Retinal pigment epithelial cell (primary cell): ENCODE measurements around the gene GSTT2B.
A peak's percentile ranks its signal among the peaks of the same experiment; 100 is the strongest.
"Not testable (repeated sequence)": the region's sequence is repeated elsewhere in the genome, so short reads cannot be mapped to it uniquely, and the experiment has no call there.

Experiments
- DNase-seq: peaks from one replicate; pipeline ENCODE4 v3.0.0-alpha.2; 2010; ENCODE audit warnings: low read depth
- H3K4me3 ChIP-seq: 2 replicates; pipeline ENCODE4 v1.5.1; 2011; ENCODE audit warnings: mild to moderate bottlenecking, low read length, control low read depth, moderate library complexity
- TF ChIP-seq, protein P1 (sequence below): conservative IDR thresholded peaks from 2 replicates; pipeline ENCODE4 v1.5.1; 2011; ENCODE audit warnings: low read depth, low read length, control low read depth, inconsistent platforms

Gene GSTT2B, protein sequence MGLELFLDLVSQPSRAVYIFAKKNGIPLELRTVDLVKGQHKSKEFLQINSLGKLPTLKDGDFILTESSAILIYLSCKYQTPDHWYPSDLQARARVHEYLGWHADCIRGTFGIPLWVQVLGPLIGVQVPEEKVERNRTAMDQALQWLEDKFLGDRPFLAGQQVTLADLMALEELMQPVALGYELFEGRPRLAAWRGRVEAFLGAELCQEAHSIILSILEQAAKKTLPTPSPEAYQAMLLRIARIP

DNA sequence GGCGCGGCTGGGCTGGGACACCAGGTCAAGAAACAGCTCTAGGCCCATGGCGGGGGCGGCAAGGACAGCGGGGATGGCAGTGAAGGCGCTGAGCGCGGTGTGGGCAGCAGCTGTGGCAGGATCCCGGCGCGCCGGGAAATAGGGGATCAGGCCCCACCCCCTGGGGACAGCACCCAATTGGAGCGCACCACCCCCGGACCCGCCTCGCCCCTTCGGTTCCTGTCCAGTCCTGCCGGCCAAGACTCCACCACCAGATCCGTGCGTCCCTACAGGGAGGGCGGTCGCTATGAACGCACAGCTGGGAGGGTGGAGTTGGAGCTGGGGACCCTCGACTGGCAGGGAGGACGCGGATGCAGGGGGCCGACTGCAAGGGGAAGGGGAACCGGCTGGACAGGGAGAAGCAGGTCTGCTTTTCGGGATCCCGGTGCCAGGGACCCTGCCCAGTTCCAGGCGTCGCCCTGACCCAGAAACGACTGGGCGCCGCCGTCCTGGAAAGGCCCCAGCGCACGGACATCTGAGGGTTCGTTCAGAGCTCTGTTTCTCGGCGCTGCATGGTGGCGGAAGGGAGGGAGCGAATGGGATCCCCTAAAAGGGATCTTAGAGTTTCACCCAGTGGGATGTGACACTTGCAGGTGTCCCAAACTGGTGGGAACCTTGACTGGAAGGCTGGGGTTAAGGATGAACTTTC, at the start of gene GSTT2B:
Gene GSTT2B (minus strand): TSS at position 112 of the 688 bp plus-strand sequence. CDS start 64 bp downstream, at position 48.
- DNase-seq, result not testable (repeated sequence)
- H3K4me3 ChIP-seq, result peak within 1 kb of the TSS; percentile 22

DNA sequence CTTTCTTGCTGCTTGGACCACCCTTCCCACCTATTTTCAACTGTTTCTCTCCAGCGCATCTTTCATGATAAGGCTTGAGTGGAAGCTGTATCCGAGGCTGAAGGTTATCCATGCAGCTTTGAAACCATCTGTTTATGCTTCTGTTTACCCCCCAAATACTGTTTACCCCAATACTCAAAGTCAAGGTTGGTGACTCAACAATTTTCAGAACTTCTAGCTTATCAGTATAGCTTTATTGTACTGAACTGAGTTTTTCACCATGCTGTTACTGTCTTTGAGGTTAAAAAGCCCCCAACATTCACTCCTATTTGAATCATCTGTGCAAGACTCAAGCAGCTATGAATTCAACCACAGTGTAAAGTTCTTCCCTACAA, 49.0 kb upstream of the GSTT2B start:
- H3K4me3 ChIP-seq, result no peak overlapping the region
- no peak for DNase-seq
- TF ChIP-seq, protein P1, sequence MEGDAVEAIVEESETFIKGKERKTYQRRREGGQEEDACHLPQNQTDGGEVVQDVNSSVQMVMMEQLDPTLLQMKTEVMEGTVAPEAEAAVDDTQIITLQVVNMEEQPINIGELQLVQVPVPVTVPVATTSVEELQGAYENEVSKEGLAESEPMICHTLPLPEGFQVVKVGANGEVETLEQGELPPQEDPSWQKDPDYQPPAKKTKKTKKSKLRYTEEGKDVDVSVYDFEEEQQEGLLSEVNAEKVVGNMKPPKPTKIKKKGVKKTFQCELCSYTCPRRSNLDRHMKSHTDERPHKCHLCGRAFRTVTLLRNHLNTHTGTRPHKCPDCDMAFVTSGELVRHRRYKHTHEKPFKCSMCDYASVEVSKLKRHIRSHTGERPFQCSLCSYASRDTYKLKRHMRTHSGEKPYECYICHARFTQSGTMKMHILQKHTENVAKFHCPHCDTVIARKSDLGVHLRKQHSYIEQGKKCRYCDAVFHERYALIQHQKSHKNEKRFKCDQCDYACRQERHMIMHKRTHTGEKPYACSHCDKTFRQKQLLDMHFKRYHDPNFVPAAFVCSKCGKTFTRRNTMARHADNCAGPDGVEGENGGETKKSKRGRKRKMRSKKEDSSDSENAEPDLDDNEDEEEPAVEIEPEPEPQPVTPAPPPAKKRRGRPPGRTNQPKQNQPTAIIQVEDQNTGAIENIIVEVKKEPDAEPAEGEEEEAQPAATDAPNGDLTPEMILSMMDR, result no peak

DNA sequence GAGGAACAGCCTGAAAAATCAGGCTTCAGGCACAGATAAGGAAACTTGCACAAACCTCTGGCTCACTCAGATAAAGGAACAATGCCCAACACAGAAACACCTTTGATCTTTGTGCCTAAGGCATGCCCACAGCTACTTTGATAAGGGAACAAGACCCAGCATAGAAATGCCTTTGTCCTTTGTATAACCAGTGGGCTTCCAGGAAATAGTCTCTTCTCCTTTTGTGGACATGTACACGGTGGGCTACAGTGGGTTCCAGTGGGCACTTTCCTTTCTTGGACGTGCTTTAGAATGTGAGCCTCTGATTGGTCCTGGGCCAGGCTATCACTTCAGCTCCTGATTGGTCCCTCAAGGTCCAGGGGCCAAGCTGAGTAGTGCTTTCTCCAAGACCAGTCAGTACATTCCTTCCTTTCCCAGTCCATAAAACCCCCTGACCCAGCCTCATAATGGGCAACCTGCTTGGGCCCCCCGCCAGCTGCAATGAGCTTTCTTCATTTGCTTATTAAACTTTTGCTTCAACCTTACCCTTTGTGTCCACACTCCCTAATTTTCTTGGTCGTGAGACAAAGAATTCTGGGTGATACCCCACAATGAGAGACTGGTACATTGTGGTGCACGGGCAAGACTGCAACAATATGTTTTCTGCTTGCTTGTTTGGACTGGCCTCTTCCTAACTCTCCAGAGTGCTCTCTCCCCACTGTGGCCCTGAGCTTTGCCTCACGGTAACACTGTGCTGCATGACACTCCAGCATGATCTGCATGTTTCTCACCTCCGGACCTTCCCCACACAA, 48.4 kb upstream of the GSTT2B start:
- no peak overlapping the region for H3K4me3 ChIP-seq
- TF ChIP-seq, protein P1, result no peak
- DNase-seq, result no peak

DNA sequence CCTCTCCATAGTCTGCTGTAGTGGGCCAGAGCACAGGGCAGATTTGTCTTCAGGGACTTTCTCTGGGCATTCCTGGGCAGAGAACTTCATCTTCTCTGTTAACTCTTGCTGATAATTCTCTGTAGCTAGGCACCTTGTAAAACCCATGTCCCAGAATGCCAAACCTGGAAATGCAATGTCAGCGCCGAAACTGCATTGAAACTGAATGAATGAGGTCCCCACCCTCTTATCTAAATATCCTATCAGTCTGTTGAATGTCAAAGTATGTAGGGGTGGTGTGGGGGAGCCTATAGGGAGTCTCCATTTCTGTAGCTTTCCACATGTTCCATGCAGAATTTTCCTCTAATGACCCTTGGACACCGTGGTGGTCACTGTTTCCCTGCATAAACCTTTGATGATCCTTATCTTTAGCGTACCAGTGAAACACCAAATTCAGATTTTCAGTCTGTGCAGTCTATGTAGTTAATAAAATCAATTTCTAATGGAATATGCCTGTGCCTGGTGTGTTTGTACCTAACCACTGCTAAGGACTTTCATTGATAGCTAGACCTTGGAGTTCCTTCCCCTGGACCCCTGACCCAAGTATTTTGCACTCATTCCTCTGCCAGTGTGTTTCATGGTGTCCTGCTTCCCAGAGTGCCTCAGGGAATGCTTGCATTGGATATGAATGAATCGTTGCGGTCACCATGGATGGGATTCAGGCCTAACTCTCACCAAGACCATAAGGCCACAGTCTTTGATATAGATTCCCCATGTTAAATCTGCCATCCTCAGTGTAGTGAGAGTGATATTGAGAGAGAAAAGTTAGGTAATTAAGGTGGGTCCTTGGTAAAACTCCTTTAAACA, 47.6 kb upstream of the GSTT2B start:
- TF ChIP-seq, protein P1, result no peak
- no peak for DNase-seq
- H3K4me3 ChIP-seq, result no peak overlapping the region

DNA sequence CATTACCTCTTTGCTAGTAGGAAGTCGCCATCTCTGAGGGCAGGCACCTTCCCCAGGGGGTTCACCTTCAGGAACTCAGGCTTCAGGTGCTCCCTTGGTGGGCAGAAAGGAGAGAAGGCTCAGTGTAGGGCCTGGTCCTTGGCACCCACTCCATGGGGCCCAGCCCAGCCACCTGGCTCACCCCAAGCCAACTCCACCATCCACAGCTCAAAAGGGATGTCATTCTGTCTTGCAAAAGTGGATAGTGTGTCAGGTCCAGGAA, 47.0 kb upstream of the GSTT2B start:
- no peak for DNase-seq
- TF ChIP-seq, protein P1, result no peak
- no peak overlapping the region for H3K4me3 ChIP-seq

DNA sequence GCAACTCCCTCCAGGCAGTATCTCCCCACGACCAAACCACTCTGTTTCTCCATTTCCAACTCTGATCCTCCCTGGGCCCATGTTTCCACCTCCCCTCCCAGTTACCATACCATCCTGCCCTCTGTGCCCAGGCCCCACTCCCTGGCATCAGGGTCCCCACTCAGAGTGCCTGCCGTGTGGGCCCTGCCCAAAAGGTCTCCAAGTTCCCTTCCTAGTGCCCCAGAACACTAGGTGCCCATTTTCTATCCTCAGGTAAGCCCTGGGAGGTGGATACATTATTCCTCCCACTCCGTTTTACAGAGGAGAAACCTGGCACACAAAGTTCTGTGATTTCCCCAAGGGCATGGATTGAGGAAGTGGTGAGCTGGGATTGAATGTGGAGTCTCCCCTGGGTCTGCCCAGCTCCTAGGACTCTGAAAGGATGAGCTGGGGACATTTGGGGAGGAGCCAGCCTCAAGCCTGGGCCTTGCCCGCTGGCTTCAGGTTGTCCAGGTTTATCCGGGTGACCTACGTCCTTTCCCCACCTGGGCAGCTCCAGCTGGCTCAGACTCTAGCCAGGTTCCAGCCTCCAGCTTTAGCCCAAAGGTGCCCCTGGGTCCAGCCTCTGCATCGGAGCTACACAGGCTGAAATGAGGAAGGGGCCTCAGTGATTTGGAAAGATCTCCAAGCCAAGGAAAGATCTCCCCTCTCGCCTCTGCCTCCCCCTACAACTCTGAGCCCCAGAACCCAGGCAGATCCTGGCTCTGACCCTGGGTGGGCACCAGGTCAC, 46.4 kb upstream of the GSTT2B start:
- DNase-seq, result no peak
- TF ChIP-seq, protein P1, result no peak
- H3K4me3 ChIP-seq, result no peak overlapping the region
